Body of pancreas (tissue), 4 donors: ENCODE data around the gene LRCH4. TPM values are rescaled to one million over a fixed set of nuclear protein-coding genes. Genes with fewer than 3 reads are reported as not detected.
"Not testable (repeated sequence)": the region's sequence is repeated elsewhere in the genome, so short reads cannot be mapped to it uniquely, and the experiment has no call there.

Experiments used
- ATAC-seq: fragments of 150-250 bp; one replicate; pipeline ENCODE4 v1.9.1; 2016
- DNase-seq, 4 donors: peaks; one replicate each; pipeline ENCODE4 v3.0.0-alpha.2; 2019
- H3K27ac ChIP-seq, 4 donors: fragments of 200-600 bp; sonication (generic); 1 replicate in 3 of 4; 2 replicates in 1 of 4; pipeline versions ENCODE4 v1.5.1 to v1.6.1; 2016 to 2019; ENCODE audit warnings: mild to moderate bottlenecking in 1 of 4, mixed read lengths in 1 of 4, moderate library complexity in 1 of 4
- H3K27me3 ChIP-seq, 2 donors: fragments of 200-600 bp; sonication (generic); one replicate each; pipeline ENCODE4 v1.6.0; 2016; ENCODE audit warnings: mild to moderate bottlenecking in 1 of 2
- H3K36me3 ChIP-seq, 2 donors: fragments of 200-600 bp; sonication (generic); replicated peaks in 1 of 2; 2 replicates each; pipeline ENCODE4 v1.5.1; 2016; ENCODE audit warnings: low read depth in 2 of 2; ENCODE audit not compliant: insufficient read depth in 1 of 2
- H3K4me1 ChIP-seq: fragments of 200-600 bp; sonication (generic); one replicate; pipeline ENCODE4 v1.6.0; 2016
- H3K4me3 ChIP-seq, 2 donors: fragments of 200-600 bp; sonication (generic); 1 replicate in 1 of 2; 2 replicates in 1 of 2; pipeline ENCODE4 v1.5.1; 2016 to 2019
- H3K9me3 ChIP-seq, 3 donors: fragments of 200-600 bp; sonication (generic); 1 replicate in 2 of 3; 2 replicates in 1 of 3; pipeline ENCODE4 v1.5.1; 2016
- CTCF ChIP-seq, 7 experiments: fragments of 450-650 bp in 4 of 7; fragments of 200-600 bp in 3 of 7; sonication (generic) in 3 of 7; IDR thresholded peaks; one replicate each; pipeline ENCODE4 v1.5.1; 2016 to 2019; ENCODE audit warnings: antibody characterized with exemption in 7 of 7
- POLR2A ChIP-seq, 3 donors: fragments of 450-650 bp; IDR thresholded peaks; one replicate each; pipeline ENCODE4 v1.6.1; 2016; ENCODE audit warnings: antibody characterized with exemption in 3 of 3, mild to moderate bottlenecking in 2 of 3
- WGBS, 2 donors: methylation state at CpG; one replicate each; pipeline ENCODE4 v1.1.5; 2017; 5-methylcytosine and 5-hydroxymethylcytosine counted together
- intact Hi-C: fragments of 100-400 bp; cut with DNase I; formaldehyde crosslinking; loops from one replicate; pipeline ENCODE4 v1.15.1; 2023
- total RNA-seq, 2 donors: library from RNA; depleted of rRNA; stranded (reverse); fragments of >200 nt; gene quantifications; one replicate each; pipeline ENCODE4 v1.1.0, GENCODE V29; 2016

Gene LRCH4
- total RNA-seq, 2 donors from 2014 or later, result 25.4 to 121 TPM

GRCh38 chr7:100555701-100556100 lies 30.2 kb downstream of the LRCH4 start:
- peaks cover 12% of the 10 kb centered on the region for H3K4me1 ChIP-seq
- WGBS, 2 donors, result 77 to 82% methylated on average over 5 of the region's 5 CpGs
- no peaks in the 10 kb centered on the region for H3K9me3 ChIP-seq
- no peaks in the 10 kb centered on the region for H3K27me3 ChIP-seq
- TF ChIP-seq POLR2A (IDR thresholded peaks at IDR 0.05) (no peak), CTCF (IDR thresholded peaks at IDR 0.05) (no peak)
- no peak for DNase-seq
- H3K36me3 ChIP-seq, result peaks cover 12 to 24% of the 10 kb centered on the region in 2 donors
- no peak for ATAC-seq
- H3K27ac ChIP-seq, result no peak overlapping the region
- intact Hi-C loops, result no loop called here
- H3K4me3 ChIP-seq, result no peak overlapping the region

- Histone ChIP-seq H3K4me1 (peaks cover 12% of the 10 kb centered on the region), H3K27ac (no peak overlapping the region), H3K4me3 (no peak overlapping the region), H3K9me3 (no peaks in the 10 kb centered on the region), H3K27me3 (no peaks in the 10 kb centered on the region), H3K36me3 (peaks cover 12 to 23% of the 10 kb centered on the region in 2 donors)
- DNase-seq, result no peak
- TF ChIP-seq POLR2A (IDR thresholded peaks at IDR 0.05) (no peak), CTCF (IDR thresholded peaks at IDR 0.05) (no peak)
- intact Hi-C loops, result no loop called here
- 93 to 96% methylated on average over 3 of the region's 3 CpGs for WGBS, 2 donors
- no peak for ATAC-seq
Measured at GRCh38 chr7:100553032-100553431, 32.9 kb downstream of the LRCH4 start.

- H3K27me3 ChIP-seq, result no peaks in the 10 kb centered on the region
- no peak overlapping the region for H3K27ac ChIP-seq
- no peaks in the 10 kb centered on the region for H3K9me3 ChIP-seq
- 92 to 100% methylated on average over 2 of the region's 2 CpGs for WGBS, 2 donors
- H3K4me1 ChIP-seq, result peaks cover 17% of the 10 kb centered on the region
- H3K36me3 ChIP-seq, result peaks cover 12 to 23% of the 10 kb centered on the region in 2 donors
- ATAC-seq, result no peak
- TF ChIP-seq POLR2A (IDR thresholded peaks at IDR 0.05) (no peak), CTCF (IDR thresholded peaks at IDR 0.05) (no peak)
- intact Hi-C loops, result no loop called here
- no peak overlapping the region for H3K4me3 ChIP-seq
- DNase-seq, result no peak
Measured at GRCh38 chr7:100552532-100552931, 33.4 kb downstream of the LRCH4 start.

GRCh38 chr7:100548446-100548845 lies 37.5 kb downstream of the LRCH4 start:
- H3K9me3 ChIP-seq, H3K4me3 ChIP-seq, ATAC-seq, intact Hi-C loops, DNase-seq, H3K36me3 ChIP-seq, H3K27me3 ChIP-seq: not testable (repeated sequence)
- peaks cover 58% of the 10 kb centered on the region for H3K4me1 ChIP-seq
- peak overlapping the region; percentile 89 to 98 (median 95) for H3K27ac ChIP-seq
- 80% methylated on average over 5 of the region's 5 CpGs for WGBS, 2 donors

GRCh38 chr7:100547872-100548271 lies 38.1 kb downstream of the LRCH4 start:
- H3K4me3 ChIP-seq, result no peak overlapping the region
- no peak for TF ChIP-seq POLR2A (IDR thresholded peaks at IDR 0.05)
- TF ChIP-seq CTCF (IDR thresholded peaks at IDR 0.05), result peak in 2 of 7 experiments; percentile 17 to 26
- H3K27me3 ChIP-seq, result no peaks in the 10 kb centered on the region
- DNase-seq (peak in 3 of 4 donors; percentile 46 to 60 (median 57)), ATAC-seq (no peak)
- WGBS, 2 donors, result 13 to 18% methylated on average over 2 of the region's 2 CpGs
- H3K27ac ChIP-seq, result peak overlapping the region; percentile 89 to 98 (median 95)
- peaks cover 64% of the 10 kb centered on the region for H3K4me1 ChIP-seq
- peaks cover 2 to 5% of the 10 kb centered on the region in 2 donors for H3K36me3 ChIP-seq
- H3K9me3 ChIP-seq, result no peaks in the 10 kb centered on the region
- intact Hi-C loops, result no loop called here
